GM21515 (cell line): ENCODE data around the gene SLC6A12.
"Not testable (repeated sequence)": the region's sequence is repeated elsewhere in the genome, so short reads cannot be mapped to it uniquely, and the experiment has no call there.

ENCODE experiments used
- ATAC-seq: cut with Tn5 transposase; IDR thresholded peaks from one replicate; pipeline ENCODE4 v1.9.1; 2021; ENCODE audit not compliant: unreplicated experiment

Gene SLC6A12

GRCh38 chr12:218221-218620, 4.3 kb upstream of the SLC6A12 start:
- ATAC-seq = no peak

- not testable (repeated sequence) for ATAC-seq
Measured at GRCh38 chr12:217029-217428, 3.1 kb upstream of the SLC6A12 start.

GRCh38 chr12:215116-215515, 1.2 kb upstream of the SLC6A12 start:
- no peak for ATAC-seq

- ATAC-seq = no peak
Measured at GRCh38 chr12:213527-213932, 427 bp downstream of the SLC6A12 start.

GRCh38 chr12:212715-213526, 1.0 kb downstream of the SLC6A12 start:
- no peak for ATAC-seq

- no peak for ATAC-seq
Measured at GRCh38 chr12:212415-212714, 1.6 kb downstream of the SLC6A12 start.

- ATAC-seq = no peak
Measured at GRCh38 chr12:211639-212414, 2.1 kb downstream of the SLC6A12 start.

- ATAC-seq = no peak
Measured at GRCh38 chr12:211142-211465, 2.9 kb downstream of the SLC6A12 start.

GRCh38 chr12:210277-211141, 3.4 kb downstream of the SLC6A12 start:
- ATAC-seq = no peak

- no peak for ATAC-seq
Measured at GRCh38 chr12:209851-210250, 4.1 kb downstream of the SLC6A12 start.

- ATAC-seq = no peak
Measured at GRCh38 chr12:209246-209645, 4.7 kb downstream of the SLC6A12 start.

GRCh38 chr12:208813-209212, 5.1 kb downstream of the SLC6A12 start:
- no peak for ATAC-seq

- no peak for ATAC-seq
Measured at GRCh38 chr12:207804-208203, 6.2 kb downstream of the SLC6A12 start.

GRCh38 chr12:206746-207440, 7.1 kb downstream of the SLC6A12 start:
- ATAC-seq = no peak

GRCh38 chr12:205026-205425, 8.9 kb downstream of the SLC6A12 start:
- ATAC-seq = no peak

GRCh38 chr12:204261-204678, 9.7 kb downstream of the SLC6A12 start:
- ATAC-seq = no peak

- ATAC-seq = no peak
Measured at GRCh38 chr12:203462-204260, 10.3 kb downstream of the SLC6A12 start.

- no peak for ATAC-seq
Measured at GRCh38 chr12:203074-203461, 10.9 kb downstream of the SLC6A12 start.

- no peak for ATAC-seq
Measured at GRCh38 chr12:202081-202731, 11.8 kb downstream of the SLC6A12 start.

GRCh38 chr12:201361-201760, 12.6 kb downstream of the SLC6A12 start:
- ATAC-seq = no peak
